GM21515 (cell line): ENCODE data around the gene DIP2C.
"Not testable (repeated sequence)": the region's sequence is repeated elsewhere in the genome, so short reads cannot be mapped to it uniquely, and the experiment has no call there.

Experiments used
- ATAC-seq: cut with Tn5 transposase; IDR thresholded peaks from one replicate; pipeline ENCODE4 v1.9.1; 2021; ENCODE audit not compliant: unreplicated experiment

The DIP2C gene

DNA sequence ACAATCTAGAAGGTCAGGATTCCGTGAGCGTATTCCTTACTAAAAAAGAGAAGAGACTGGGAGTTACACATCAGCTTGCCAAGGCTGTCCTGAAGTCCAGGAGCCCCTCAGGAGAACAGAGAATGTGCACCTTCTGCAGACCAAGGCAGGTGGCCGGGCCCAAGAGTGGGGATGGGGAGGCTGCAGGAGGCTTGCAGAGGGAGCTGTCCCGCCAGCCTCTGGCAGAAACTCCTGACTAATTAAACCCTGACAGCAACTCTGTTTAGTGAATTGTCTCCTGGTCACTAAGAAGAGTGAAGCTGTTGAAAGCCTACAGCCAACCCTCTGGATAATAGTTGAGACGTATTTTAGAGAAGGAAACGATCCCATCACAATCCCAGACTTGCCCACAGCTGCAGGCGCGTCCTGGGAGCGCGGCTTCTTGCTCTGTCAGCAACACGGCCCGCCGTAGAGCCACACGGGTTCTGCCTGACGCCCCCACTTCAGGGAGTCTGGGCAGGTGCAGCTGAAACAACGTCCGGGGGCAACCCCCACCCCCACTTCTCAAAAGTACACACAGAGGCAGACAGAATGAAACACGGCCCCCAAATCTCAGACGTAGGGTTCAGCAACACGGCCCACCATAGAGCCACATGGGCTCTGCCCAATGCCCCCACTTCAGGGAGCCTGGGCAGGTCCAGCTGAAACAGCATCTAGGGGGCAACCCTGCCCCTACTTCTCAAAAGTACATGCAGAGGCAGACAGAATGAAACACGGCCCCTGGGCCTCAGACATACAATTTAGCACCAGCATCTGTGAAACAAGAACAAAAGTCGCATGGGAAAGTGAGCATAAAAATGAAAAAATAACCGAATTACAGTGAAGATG lies 45.2 kb downstream of the DIP2C start:
- no peak for ATAC-seq

DNA sequence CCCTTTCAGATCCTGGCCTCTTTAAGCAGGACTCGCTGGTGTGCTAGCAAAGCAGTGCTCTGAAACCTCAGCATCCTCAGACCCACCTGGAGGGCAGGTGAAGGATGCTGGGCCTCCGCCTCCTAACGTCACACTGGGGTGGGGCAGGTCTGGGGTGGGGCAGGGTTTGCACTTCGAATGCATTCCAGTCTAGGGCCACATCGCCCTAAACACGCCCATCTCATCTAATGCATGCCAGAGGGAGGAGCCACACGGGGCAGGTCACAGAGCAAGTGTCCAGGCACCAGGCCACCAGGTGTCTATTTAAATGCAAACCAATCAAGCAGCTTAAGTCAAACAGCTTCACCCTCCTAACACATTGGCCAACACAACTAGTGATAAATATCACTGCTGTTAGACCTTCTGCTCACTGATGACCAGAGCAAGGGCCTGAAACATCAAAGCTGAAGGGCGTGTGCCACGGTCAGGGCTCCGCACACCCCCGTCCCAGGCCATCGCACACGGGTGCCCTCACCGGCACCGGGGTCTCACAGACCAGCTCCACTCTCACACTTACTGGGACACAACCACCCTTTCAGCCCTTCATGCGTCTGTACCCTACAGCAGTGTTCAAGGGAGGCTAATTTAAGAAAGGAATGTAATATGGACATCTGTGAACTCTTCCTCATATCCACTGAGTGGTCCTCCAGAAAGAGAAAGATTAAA lies 47.1 kb downstream of the DIP2C start:
- ATAC-seq = no peak

DNA sequence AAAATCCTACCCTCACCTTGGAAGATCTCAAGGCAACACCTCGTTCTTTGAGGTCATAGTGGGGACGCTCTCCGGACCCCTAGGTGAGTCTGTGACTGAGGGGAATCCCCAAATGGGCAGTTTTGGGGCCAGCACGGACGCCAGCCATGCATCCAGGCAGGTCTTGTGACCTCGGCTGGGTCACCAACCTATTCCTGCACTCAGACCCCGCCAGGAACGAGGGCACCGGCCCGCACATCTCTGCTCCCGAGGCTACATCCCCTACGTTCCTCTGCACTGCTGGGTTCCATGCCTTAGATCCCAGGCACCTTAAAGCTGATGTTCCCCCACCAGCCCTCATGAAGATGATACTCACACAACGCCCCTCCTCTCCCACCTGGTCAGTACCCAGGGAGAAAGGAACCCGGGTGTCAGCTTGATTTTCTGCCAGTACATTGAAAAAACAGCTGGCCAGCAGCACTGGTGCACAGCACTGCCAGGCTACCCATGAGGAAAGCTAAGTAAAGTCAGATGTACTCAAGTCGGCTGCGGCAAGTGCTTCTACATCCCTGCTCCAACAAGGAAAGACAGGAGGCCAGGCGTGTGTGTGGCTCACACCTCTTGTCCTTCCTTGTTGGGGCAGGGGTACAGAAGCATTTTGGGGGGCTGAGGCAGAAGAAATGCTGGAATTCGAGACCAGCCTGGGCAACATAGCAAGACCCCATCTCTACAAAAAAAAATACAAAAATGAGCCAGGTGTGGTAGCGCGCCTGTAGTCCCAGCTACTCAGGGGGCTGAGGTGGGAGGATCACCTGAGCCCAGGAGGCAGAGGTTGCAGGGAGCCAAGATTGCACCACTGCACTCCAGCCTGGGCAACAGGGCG lies 48.1 kb downstream of the DIP2C start:
- ATAC-seq = no peak

- ATAC-seq = no peak
These were observed 48.8 kb downstream of the DIP2C start for GRCh38 chr10:640673-641045.

- ATAC-seq = no peak
These were observed 49.5 kb downstream of the DIP2C start for GRCh38 chr10:639751-640672.

DNA sequence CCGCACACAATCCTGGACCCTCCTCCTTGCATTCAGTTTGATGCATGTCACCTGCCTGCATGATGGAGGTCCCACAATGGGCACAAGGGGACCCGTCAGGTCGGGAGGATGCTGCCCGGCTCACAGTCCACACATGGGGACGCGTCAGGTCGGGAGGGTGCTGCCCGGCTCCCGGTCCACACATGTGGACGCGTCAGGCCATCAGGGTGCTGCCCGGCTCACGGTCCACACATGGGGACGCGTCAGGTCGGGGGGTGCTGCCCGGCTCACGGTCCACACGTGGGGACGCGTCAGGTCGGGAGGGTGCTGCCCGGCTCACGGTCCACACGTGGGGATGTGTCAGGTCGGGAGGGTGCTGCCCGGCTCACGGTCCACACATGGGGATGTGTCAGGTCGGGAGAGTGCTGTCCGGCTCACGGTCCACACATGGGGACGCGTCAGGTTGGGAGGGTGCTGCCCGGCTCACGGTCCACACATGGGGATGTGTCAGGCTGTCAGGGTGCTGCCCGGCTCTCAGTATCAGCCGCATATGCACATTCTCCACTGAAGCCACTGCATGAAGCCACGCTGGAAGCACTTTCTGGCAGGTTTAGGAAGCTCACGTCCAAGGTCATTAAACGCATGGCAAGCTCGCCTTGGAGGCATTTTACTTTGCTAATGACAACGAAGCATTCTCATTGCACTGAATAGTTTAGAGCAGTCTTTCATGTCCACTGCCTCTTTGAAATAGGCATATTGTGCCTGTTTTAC lies 50.3 kb downstream of the DIP2C start:
- no peak for ATAC-seq

DNA sequence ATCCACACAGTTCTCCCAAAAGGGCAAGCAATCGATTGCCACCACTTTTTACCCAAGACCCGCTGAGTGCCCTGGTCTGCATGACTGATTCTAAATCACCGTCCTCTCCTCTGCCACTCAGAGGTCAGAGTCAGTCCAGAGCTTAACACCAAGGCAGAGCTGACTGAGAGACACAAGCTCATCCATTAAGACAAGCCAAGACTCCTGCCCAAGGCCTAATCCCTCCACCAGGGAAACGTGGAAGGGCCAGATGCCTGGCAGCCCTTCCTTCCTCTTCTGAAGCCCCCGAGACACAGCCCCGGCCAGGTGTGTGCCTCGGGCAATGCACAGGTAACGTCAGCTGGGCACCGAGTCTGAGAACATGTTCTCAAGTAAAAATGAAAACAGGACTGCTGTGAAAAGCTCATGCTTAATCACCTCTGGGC lies 51.7 kb downstream of the DIP2C start:
- ATAC-seq = no peak

DNA sequence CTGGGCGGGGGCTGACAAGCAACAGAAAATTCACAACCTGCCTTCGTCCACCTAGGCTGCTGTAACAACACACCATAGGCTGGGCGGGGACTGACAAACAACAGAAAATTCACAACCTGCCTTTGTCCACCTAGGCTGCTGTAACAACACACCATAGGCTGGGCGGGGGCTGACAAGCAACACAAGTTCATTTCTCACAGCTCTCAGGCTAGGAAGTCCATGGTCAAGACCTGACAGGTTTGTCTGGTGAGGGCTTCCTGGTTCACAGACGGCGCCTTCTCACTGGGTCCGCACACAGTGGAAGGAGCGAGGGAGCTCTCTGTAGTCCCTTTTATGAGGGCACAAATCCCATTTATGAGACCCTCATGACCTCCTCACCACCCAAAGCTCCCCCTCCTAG lies 52.2 kb downstream of the DIP2C start:
- no peak for ATAC-seq

GRCh38 chr10:636769-637168 lies 52.7 kb downstream of the DIP2C start:
- no peak for ATAC-seq

DNA sequence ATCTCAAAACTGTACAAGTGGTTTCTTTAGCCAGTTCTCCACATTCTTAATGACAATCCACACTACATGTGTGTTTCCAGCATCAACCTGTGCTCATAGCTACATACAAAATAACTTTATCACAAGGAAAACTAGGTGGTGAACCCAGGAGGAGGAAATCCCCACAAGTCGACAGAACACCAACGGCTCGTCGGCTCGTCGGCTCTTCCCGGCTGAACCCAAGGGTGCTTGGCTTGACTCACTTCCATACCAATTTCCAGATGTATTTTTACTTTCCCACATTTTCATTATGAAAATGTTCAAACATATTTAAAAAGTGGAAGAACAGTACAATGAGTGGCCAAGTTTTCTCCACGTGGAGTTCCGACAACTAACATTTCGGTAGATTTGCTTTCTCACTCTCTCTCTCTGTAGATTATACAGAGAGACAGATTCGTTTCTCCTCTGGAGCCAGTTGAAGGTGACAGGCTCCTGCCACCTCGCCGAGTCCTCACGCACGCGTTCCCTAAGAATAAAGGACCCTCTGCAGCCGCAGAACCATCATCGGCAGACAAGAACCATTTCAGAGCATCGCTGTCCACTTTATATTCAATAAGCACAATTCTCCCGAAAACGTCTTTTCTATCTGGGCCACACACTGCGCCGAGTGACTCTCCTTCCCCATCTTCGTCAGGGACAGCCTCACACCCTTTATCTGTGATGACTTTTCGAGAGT lies 53.3 kb downstream of the DIP2C start:
- ATAC-seq = no peak

GRCh38 chr10:635088-635861 lies 54.2 kb downstream of the DIP2C start:
- no peak for ATAC-seq

GRCh38 chr10:634256-634655 lies 55.2 kb downstream of the DIP2C start:
- ATAC-seq = no peak

- ATAC-seq = no peak
These were observed 55.9 kb downstream of the DIP2C start for GRCh38 chr10:633279-634245.

DNA sequence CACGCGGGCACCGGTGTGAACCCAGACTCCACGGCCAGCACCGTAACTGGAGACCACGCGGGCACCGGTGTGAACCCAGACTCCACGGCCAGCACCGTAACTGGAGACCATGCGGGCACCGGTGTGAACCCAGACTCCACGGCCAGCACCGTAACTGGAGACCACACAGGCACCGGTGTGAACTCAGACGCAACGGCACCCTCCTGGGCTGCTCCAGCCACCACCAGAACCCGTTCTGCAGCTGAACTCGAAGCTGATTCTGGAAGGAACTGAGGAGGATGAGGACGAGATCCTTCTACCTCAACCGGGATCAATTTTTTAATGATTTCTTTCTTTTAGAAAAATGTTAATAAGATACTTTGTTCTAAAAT lies 56.7 kb downstream of the DIP2C start:
- not testable (repeated sequence) for ATAC-seq

DNA sequence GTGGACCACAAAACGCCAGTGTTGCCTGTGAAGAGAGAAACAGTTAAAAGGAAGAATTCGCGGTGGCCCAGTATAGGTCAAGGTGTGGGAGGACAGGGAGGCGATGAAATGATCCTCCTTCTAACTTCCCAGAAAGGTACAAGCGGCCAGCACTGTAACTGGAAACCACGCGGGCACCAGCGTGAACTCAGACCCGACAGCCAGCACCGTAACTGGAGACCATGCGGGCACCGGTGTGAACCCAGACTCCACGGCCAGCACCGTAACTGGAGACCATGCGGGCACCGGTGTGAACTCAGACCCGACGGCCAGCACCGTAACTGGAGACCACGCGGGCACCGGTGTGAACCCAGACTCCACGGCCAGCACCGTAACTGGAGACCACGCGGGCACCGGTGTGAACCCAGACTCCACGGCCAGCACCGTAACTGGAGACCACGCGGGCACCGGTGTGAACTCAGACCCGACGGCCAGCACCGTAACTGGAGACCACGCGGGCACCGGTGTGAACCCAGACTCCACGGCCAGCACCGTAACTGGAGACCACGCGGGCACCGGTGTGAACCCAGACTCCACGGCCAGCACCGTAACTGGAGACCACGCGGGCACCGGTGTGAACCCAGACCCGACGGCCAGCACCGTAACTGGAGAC lies 57.2 kb downstream of the DIP2C start:
- not testable (repeated sequence) for ATAC-seq

- ATAC-seq = no peak
These were observed 58.2 kb downstream of the DIP2C start for GRCh38 chr10:631266-631665.
